ENCODE results near the gene EYA2. TPM values are rescaled to one million over a fixed set of nuclear protein-coding genes. Genes with fewer than 3 reads are reported as not detected.

The EYA2 gene
- total RNA-seq, 2 experiments from 2014 or later, result not detected

- Mint-ChIP-seq H3K27me3 (peaks cover 2% of the 10 kb centered on the region), H3K27ac (no peak overlapping the region), H3K9me3 (no peaks in the 10 kb centered on the region), H3K4me1 (ENCODE audit: low read depth) (no peaks in the 10 kb centered on the region), H3K36me3 (ENCODE audit: low read depth) (no peaks in the 10 kb centered on the region), H3K4me3 (no peak overlapping the region)
- no peak for TF ChIP-seq CTCF (IDR thresholded peaks at IDR 0.05)
- intact Hi-C loops (cut with micrococcal nuclease), result no loop called here
- ATAC-seq, result no peak
- ChIA-PET CTCF (no interaction called here), POLR2A (no interaction called here)
- no peak for DNase-seq
Measured at GRCh38 chr20:47141350-47141921, 246.8 kb downstream of the EYA2 start.

GRCh38 chr20:47141941-47142773 is 247.5 kb downstream of the EYA2 start:
- Mint-ChIP-seq H3K27me3 (no peaks in the 10 kb centered on the region), H3K9me3 (no peaks in the 10 kb centered on the region), H3K4me3 (no peak overlapping the region), H3K27ac (no peak overlapping the region), H3K4me1 (ENCODE audit: low read depth) (no peaks in the 10 kb centered on the region), H3K36me3 (ENCODE audit: low read depth) (no peaks in the 10 kb centered on the region)
- no peak for TF ChIP-seq CTCF (IDR thresholded peaks at IDR 0.05)
- ATAC-seq (no peak), DNase-seq (no peak)
- intact Hi-C loops (cut with micrococcal nuclease), result no loop called here
- ChIA-PET POLR2A (no interaction called here), CTCF (no interaction called here)

GRCh38 chr20:47142774-47143170 is 248.1 kb downstream of the EYA2 start:
- Mint-ChIP-seq H3K4me1 (ENCODE audit: low read depth) (no peaks in the 10 kb centered on the region), H3K27ac (no peak overlapping the region), H3K27me3 (no peaks in the 10 kb centered on the region), H3K9me3 (no peaks in the 10 kb centered on the region), H3K36me3 (ENCODE audit: low read depth) (no peaks in the 10 kb centered on the region), H3K4me3 (no peak overlapping the region)
- ATAC-seq (no peak), DNase-seq (no peak)
- TF ChIP-seq CTCF (IDR thresholded peaks at IDR 0.05), result no peak
- ChIA-PET CTCF (no interaction called here), POLR2A (no interaction called here)
- intact Hi-C loops (cut with micrococcal nuclease), result no loop called here

GRCh38 chr20:47143657-47144056 is 249.0 kb downstream of the EYA2 start:
- H3K4me3 Mint-ChIP-seq, result no peak overlapping the region
- DNase-seq (no peak), ATAC-seq (no peak)
- ChIA-PET POLR2A (no interaction called here), CTCF (no interaction called here)
- TF ChIP-seq CTCF (IDR thresholded peaks at IDR 0.05), result no peak
- no peak overlapping the region for H3K27ac Mint-ChIP-seq
- H3K9me3 Mint-ChIP-seq, result no peaks in the 10 kb centered on the region
- no peaks in the 10 kb centered on the region for H3K4me1 Mint-ChIP-seq (ENCODE audit: low read depth)
- no peaks in the 10 kb centered on the region for H3K27me3 Mint-ChIP-seq
- H3K36me3 Mint-ChIP-seq (ENCODE audit: low read depth), result no peaks in the 10 kb centered on the region
- intact Hi-C loops (cut with micrococcal nuclease), result no loop called here

- TF ChIP-seq CTCF (IDR thresholded peaks at IDR 0.05), result no peak
- H3K27ac Mint-ChIP-seq, result no peak overlapping the region
- H3K36me3 Mint-ChIP-seq (ENCODE audit: low read depth), result no peaks in the 10 kb centered on the region
- no peak overlapping the region for H3K4me3 Mint-ChIP-seq
- no peaks in the 10 kb centered on the region for H3K27me3 Mint-ChIP-seq
- ChIA-PET POLR2A (no interaction called here), CTCF (no interaction called here)
- DNase-seq (no peak), ATAC-seq (no peak)
- no peaks in the 10 kb centered on the region for H3K4me1 Mint-ChIP-seq (ENCODE audit: low read depth)
- intact Hi-C loops (cut with micrococcal nuclease), result no loop called here
- no peaks in the 10 kb centered on the region for H3K9me3 Mint-ChIP-seq
Measured at GRCh38 chr20:47144463-47144862, 249.8 kb downstream of the EYA2 start.
